ENCODE results near the gene FAM83F. TPM values are rescaled to one million over a fixed set of nuclear protein-coding genes. Genes with fewer than 3 reads are reported as not detected.
A peak's percentile ranks its signal among the peaks of the same experiment; 100 is the strongest.

FAM83F gene
- total and polyA plus RNA-seq, 10 of the 15 experiments (the other 5 are each of a cell fraction or from before 2014, with no cell fraction given): 0.01 to 0.05 (median 0.01) TPM; not detected in 7

DNA sequence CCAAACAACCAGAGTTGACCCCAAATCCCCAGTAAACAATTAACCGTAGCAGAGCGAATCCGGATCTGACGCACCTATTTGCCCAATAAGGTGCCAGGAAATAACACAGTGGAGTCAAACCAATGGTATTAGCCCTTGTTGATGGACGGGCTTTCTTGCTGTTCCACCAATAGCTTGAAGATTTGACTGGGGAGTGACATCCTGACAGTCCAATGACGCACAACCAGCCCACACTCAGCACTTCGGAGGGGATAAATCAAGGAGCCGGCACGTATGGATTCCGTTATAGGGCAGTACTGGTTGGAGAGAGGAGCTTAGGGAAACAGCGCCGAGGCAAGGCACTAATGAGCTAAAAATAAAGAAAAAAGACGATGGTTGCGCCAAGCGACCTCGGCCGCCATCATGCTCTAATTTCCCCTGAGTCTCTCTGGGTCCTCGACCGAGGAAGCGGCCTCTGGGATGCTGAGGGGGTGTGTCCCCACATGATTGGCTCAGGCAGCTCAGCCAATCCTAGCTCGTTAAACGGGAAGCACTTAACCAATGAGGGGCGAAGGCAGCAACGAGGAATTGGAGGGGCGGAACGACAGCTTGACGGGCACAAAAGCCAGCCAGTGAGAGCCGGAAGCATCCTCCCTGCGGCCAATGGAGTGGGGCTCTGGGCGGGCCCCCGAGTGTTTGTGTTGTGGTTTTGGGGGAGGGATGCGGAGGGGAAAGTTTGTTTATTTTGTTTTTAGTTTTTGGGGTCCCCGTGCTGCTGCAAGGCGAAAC, 49.5 kb downstream of the FAM83F start (continued):
- TF ChIP-seq, protein P1, sequence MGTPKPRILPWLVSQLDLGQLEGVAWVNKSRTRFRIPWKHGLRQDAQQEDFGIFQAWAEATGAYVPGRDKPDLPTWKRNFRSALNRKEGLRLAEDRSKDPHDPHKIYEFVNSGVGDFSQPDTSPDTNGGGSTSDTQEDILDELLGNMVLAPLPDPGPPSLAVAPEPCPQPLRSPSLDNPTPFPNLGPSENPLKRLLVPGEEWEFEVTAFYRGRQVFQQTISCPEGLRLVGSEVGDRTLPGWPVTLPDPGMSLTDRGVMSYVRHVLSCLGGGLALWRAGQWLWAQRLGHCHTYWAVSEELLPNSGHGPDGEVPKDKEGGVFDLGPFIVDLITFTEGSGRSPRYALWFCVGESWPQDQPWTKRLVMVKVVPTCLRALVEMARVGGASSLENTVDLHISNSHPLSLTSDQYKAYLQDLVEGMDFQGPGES (IDR thresholded peaks at IDR 0.05): peak; percentile 98
- peak; percentile 85; the same call in 1 of the 2 replicates for TF ChIP-seq SIN3A (IDR thresholded peaks at IDR 0.05; ENCODE audit: low read depth, low read length)
- no peak for TF ChIP-seq MEF2A (IDR thresholded peaks at IDR 0.05; ENCODE audit: insufficient read depth, low read depth, low read length)
- TF ChIP-seq MTA3 (IDR thresholded peaks at IDR 0.05; ENCODE audit: borderline replicate concordance, low read length): no peak
- no peak for TF ChIP-seq RELA (IDR thresholded peaks at IDR 0.05; ENCODE audit: borderline replicate concordance, partially characterized antibody)
- TF ChIP-seq ETV6 (conservative IDR thresholded peaks at IDR 0.05 in 1 of 2, IDR thresholded peaks at IDR 0.05 in 1 of 2; ENCODE audit: borderline replicate concordance in 1 of 2, low read depth in 1 of 2): no peak
- TF ChIP-seq YY1 (IDR thresholded peaks at IDR 0.05; ENCODE audit: low read depth, low read length): peak; percentile 95
- TF ChIP-seq PAX5 (IDR thresholded peaks at IDR 0.05; ENCODE audit: borderline replicate concordance, low read depth, low read length): peak; percentile 12; the same call in 1 of the 2 replicates
- peak; percentile 100 for TF ChIP-seq NFYB (IDR thresholded peaks at IDR 0.05; ENCODE audit: insufficient read depth, low read depth, low read length)
- peak; percentile 72 for TF ChIP-seq GABPA (IDR thresholded peaks at IDR 0.05; ENCODE audit: low read depth)
- no peak for TF ChIP-seq EP300 (IDR thresholded peaks at IDR 0.05; ENCODE audit: borderline replicate concordance in 1 of 2, control insufficient read depth in 1 of 2, low read depth in 2 of 2, low read length in 2 of 2)
- peak; percentile 95 for TF ChIP-seq PML (IDR thresholded peaks at IDR 0.05; ENCODE audit: low read length)
- no peak for TF ChIP-seq RAD51 (IDR thresholded peaks at IDR 0.05)
- no peak for TF ChIP-seq WRNIP1 (IDR thresholded peaks at IDR 0.05; ENCODE audit: borderline replicate concordance, low read depth, low read length)
- 0 out of 2 replicates have a peak, but pooled peaks have one; percentile 23 for TF ChIP-seq MYB (IDR thresholded peaks at IDR 0.05; ENCODE audit: borderline replicate concordance, low read depth, low read length)
- TF ChIP-seq TCF3 (IDR thresholded peaks at IDR 0.05; ENCODE audit: borderline replicate concordance, insufficient read depth, low read depth, low read length): 0 out of 2 replicates have a peak, but pooled peaks have one; percentile 30
- no peak for TF ChIP-seq PRDM15 (CRISPR knock-in tag; IDR thresholded peaks at IDR 0.05)
- peak; percentile 84 for TF ChIP-seq SMAD5 (IDR thresholded peaks at IDR 0.05; ENCODE audit: low read depth)
- TF ChIP-seq CEBPB (IDR thresholded peaks at IDR 0.05; ENCODE audit: borderline replicate concordance in 1 of 2, low read depth in 2 of 2, low read length in 2 of 2): no peak
- no peak for TF ChIP-seq IKZF2 (IDR thresholded peaks at IDR 0.05)
- TF ChIP-seq NFXL1 (IDR thresholded peaks at IDR 0.05; ENCODE audit: borderline replicate concordance): no peak
- TF ChIP-seq IKZF1 (conservative IDR thresholded peaks at IDR 0.05): peak; percentile 10; the same call in 1 of the 2 replicates
- TF ChIP-seq ZSCAN29 (IDR thresholded peaks at IDR 0.05): no peak
- peak; percentile 98 for TF ChIP-seq POLR2AphosphoS5 (IDR thresholded peaks at IDR 0.05; ENCODE audit: low read length)
- TF ChIP-seq, protein P2, sequence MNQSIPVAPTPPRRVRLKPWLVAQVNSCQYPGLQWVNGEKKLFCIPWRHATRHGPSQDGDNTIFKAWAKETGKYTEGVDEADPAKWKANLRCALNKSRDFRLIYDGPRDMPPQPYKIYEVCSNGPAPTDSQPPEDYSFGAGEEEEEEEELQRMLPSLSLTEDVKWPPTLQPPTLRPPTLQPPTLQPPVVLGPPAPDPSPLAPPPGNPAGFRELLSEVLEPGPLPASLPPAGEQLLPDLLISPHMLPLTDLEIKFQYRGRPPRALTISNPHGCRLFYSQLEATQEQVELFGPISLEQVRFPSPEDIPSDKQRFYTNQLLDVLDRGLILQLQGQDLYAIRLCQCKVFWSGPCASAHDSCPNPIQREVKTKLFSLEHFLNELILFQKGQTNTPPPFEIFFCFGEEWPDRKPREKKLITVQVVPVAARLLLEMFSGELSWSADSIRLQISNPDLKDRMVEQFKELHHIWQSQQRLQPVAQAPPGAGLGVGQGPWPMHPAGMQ (IDR thresholded peaks at IDR 0.05; ENCODE audit: borderline replicate concordance): no peak

Data from GM12878 (cell line).